ENCODE measurements around the gene HEG1. TPM values are rescaled to one million over a fixed set of nuclear protein-coding genes. Genes with fewer than 3 reads are reported as not detected.

HEG1 gene
- polyA plus RNA-seq, 1 experiment, result 98.3 TPM

DNA sequence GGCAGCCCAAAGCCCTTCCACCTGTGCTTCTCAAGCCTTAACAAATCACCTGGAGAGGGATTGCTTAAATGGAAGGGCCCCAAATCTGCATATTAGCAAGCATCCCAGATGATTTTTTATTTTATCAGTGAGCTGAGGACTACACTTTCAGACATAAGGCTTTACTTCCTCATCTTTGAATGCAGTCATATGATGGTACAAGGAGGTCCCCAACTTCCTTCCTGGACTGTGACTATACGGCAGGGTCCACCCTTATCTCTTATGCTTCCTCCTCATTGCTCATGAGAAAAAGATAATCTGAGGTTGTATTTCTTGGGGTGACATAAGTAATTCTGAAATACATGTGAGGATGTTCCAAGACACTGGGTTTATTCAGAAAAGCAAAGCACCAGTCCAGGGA, 13.7 kb upstream of the HEG1 start:
- no peak overlapping the region for H3K4me3 ChIP-seq (ENCODE audit: low read depth, low read length)
- H3K9me3 ChIP-seq (ENCODE audit: control insufficient read depth, insufficient read depth, low read length), result no peaks in the 10 kb centered on the region
- DNase-seq (ENCODE audit: low read depth, low spot score), result no peak
- no peaks in the 10 kb centered on the region for H3K27me3 ChIP-seq (ENCODE audit: control insufficient read depth, insufficient read depth, low read length)
- TF ChIP-seq, protein P1, sequence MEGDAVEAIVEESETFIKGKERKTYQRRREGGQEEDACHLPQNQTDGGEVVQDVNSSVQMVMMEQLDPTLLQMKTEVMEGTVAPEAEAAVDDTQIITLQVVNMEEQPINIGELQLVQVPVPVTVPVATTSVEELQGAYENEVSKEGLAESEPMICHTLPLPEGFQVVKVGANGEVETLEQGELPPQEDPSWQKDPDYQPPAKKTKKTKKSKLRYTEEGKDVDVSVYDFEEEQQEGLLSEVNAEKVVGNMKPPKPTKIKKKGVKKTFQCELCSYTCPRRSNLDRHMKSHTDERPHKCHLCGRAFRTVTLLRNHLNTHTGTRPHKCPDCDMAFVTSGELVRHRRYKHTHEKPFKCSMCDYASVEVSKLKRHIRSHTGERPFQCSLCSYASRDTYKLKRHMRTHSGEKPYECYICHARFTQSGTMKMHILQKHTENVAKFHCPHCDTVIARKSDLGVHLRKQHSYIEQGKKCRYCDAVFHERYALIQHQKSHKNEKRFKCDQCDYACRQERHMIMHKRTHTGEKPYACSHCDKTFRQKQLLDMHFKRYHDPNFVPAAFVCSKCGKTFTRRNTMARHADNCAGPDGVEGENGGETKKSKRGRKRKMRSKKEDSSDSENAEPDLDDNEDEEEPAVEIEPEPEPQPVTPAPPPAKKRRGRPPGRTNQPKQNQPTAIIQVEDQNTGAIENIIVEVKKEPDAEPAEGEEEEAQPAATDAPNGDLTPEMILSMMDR (IDR thresholded peaks at IDR 0.05; ENCODE audit: low read depth, low read length), result no peak
- H3K27ac ChIP-seq (ENCODE audit: low read depth, low read length), result no peak overlapping the region
- ChIA-PET POLR2A (no interaction called here), CTCF (no interaction called here)

- Histone ChIP-seq H3K27ac (ENCODE audit: low read depth, low read length) (no peak overlapping the region), H3K4me3 (ENCODE audit: low read depth, low read length) (no peak overlapping the region), H3K27me3 (ENCODE audit: control insufficient read depth, insufficient read depth, low read length) (no peaks in the 10 kb centered on the region), H3K9me3 (ENCODE audit: control insufficient read depth, insufficient read depth, low read length) (no peaks in the 10 kb centered on the region)
- TF ChIP-seq, protein P1 (IDR thresholded peaks at IDR 0.05; ENCODE audit: low read depth, low read length), result no peak
- CTCF ChIA-PET, result no interaction called here
- no peak for DNase-seq (ENCODE audit: low read depth, low spot score)
- POLR2A ChIA-PET, result interaction anchor here (0.6 kb wide), 1 partner anchor 348 kb away, joined by 6 read pairs; no protein-coding TSS in a partner anchor
Observed at GRCh38 chr3:125068265-125068664, 12.5 kb upstream of the HEG1 start.

- CTCF ChIA-PET, result no interaction called here
- Histone ChIP-seq H3K27ac (ENCODE audit: low read depth, low read length) (no peak overlapping the region), H3K4me3 (ENCODE audit: low read depth, low read length) (no peak overlapping the region), H3K27me3 (ENCODE audit: control insufficient read depth, insufficient read depth, low read length) (no peaks in the 10 kb centered on the region), H3K9me3 (ENCODE audit: control insufficient read depth, insufficient read depth, low read length) (no peaks in the 10 kb centered on the region)
- POLR2A ChIA-PET, result no interaction called here
- TF ChIP-seq, protein P1 (IDR thresholded peaks at IDR 0.05; ENCODE audit: low read depth, low read length), result no peak
- no peak for DNase-seq (ENCODE audit: low read depth, low spot score)
Observed at GRCh38 chr3:125067225-125067624, 11.4 kb upstream of the HEG1 start.

GRCh38 chr3:125062904-125063618, 7.3 kb upstream of the HEG1 start:
- no peaks in the 10 kb centered on the region for H3K9me3 ChIP-seq (ENCODE audit: control insufficient read depth, insufficient read depth, low read length)
- peak; percentile 96 for DNase-seq (ENCODE audit: low read depth, low spot score)
- ChIA-PET POLR2A (interaction anchor here (0.5 to 2.9 kb wide), 15 partner anchors 9 to 312 kb away, joined by 3 to 21 read pairs (median 7); partner anchors contain the start of gene ZNF148), CTCF (no interaction called here)
- H3K27me3 ChIP-seq (ENCODE audit: control insufficient read depth, insufficient read depth, low read length), result no peaks in the 10 kb centered on the region
- no peak overlapping the region for H3K4me3 ChIP-seq (ENCODE audit: low read depth, low read length)
- TF ChIP-seq, protein P1 (IDR thresholded peaks at IDR 0.05; ENCODE audit: low read depth, low read length), result no peak
- H3K27ac ChIP-seq (ENCODE audit: low read depth, low read length), result peak overlapping the region; percentile 94

- no peak for DNase-seq (ENCODE audit: low read depth, low spot score)
- Histone ChIP-seq H3K27ac (ENCODE audit: low read depth, low read length) (peak overlapping the region; percentile 73), H3K27me3 (ENCODE audit: control insufficient read depth, insufficient read depth, low read length) (no peaks in the 10 kb centered on the region), H3K9me3 (ENCODE audit: control insufficient read depth, insufficient read depth, low read length) (no peaks in the 10 kb centered on the region), H3K4me3 (ENCODE audit: low read depth, low read length) (0 out of 2 replicates have a peak overlapping the region, but pooled peaks have one; percentile 7)
- TF ChIP-seq, protein P1 (IDR thresholded peaks at IDR 0.05; ENCODE audit: low read depth, low read length), result no peak
- POLR2A ChIA-PET, result interaction anchor here (0.6 to 2.9 kb wide), 5 partner anchors 12 to 133 kb away, joined by 3 to 21 read pairs (median 14); no protein-coding TSS in a partner anchor
- CTCF ChIA-PET, result interaction anchor here (0.6 kb wide), 1 partner anchor 439 kb away, joined by 3 read pairs; no protein-coding TSS in a partner anchor
Observed at GRCh38 chr3:125061646-125062045, 5.8 kb upstream of the HEG1 start.
